ENCODE results near the gene MESD. TPM values are rescaled to one million over a fixed set of nuclear protein-coding genes. Genes with fewer than 3 reads are reported as not detected.

The MESD gene
- total and polyA plus RNA-seq, 2 of the 4 experiments (the other 2 are of a cell fraction) = 10.0 to 14.0 TPM

GRCh38 chr15:81003097-81003350, 13.4 kb upstream of the MESD start:
- Histone ChIP-seq H3K9ac (ENCODE audit: low read depth, low read length) (no peak overlapping the region), H2AK5ac (ENCODE audit: low read depth, low read length) (no peak overlapping the region), H3K79me1 (ENCODE audit: low read depth in 1 of 2, low read length in 2 of 2) (peaks cover 33 to 58% of the 10 kb centered on the region in 2 experiments), H3K27ac (ENCODE audit: insufficient read depth, low read length) (no peak overlapping the region), H3K9me1 (ENCODE audit: insufficient read depth, low read length) (peaks cover 6% of the 10 kb centered on the region; the same call in 1 of the 2 replicates), H3K18ac (ENCODE audit: low read depth, low read length) (no peak overlapping the region), H3K27me3 (ENCODE audit: control insufficient read depth, insufficient read depth, low read length) (no peaks in the 10 kb centered on the region), H2BK5ac (ENCODE audit: low read depth, low read length, poor library complexity, severe bottlenecking) (no peak overlapping the region), H2BK15ac (ENCODE audit: low read depth, low read length) (no peak overlapping the region), H3K4ac (ENCODE audit: low read depth, low read length) (no peak overlapping the region), H3K14ac (replicated peaks; ENCODE audit: low read depth, low read length) (no peak overlapping the region), H4K5ac (ENCODE audit: low read depth, low read length) (no peak overlapping the region), H3K23ac (ENCODE audit: low read depth, low read length) (no peak overlapping the region), H3K4me3 (ENCODE audit: insufficient read depth, low read depth, low read length) (no peak overlapping the region), H2AK9ac (replicated peaks; ENCODE audit: low read depth, low read length, poor library complexity) (no peak overlapping the region), H2AFZ (replicated peaks; ENCODE audit: low read length, poor library complexity) (no peak overlapping the region), H4K20me1 (ENCODE audit: insufficient read depth, low read length) (peaks cover 40% of the 10 kb centered on the region), H2BK20ac (ENCODE audit: low read depth, low read length) (no peak overlapping the region), H3K9me3 (ENCODE audit: control insufficient read depth, insufficient read depth, low read length) (no peaks in the 10 kb centered on the region), H4K91ac (ENCODE audit: insufficient read depth, low read depth, low read length) (no peak overlapping the region), H3K36me3 (ENCODE audit: control insufficient read depth, insufficient read depth, low read length) (peaks cover 14% of the 10 kb centered on the region), H3K56ac (ENCODE audit: extremely low read depth, insufficient read depth, low read length) (no peak overlapping the region), H3K4me2 (ENCODE audit: low read depth, low read length) (no peak overlapping the region), H2BK120ac (ENCODE audit: low read depth, low read length) (no peak overlapping the region), H3K4me1 (ENCODE audit: control insufficient read depth, insufficient read depth, low read length) (peaks cover 13% of the 10 kb centered on the region), H4K8ac (ENCODE audit: low read depth in 2 of 2, low read length in 2 of 2) (no peak overlapping the region)
- BruUV-seq (replicated peaks) = no TSS peak
- dilution Hi-C loops (cut with HindIII; ENCODE audit: low sequenced_read_pairs, unreplicated experiment) = no loop called here
- intact Hi-C loops (cut with micrococcal nuclease) = loop anchor here (5.0 kb wide), 1 partner anchor 94 kb away; no protein-coding TSS in a partner anchor
- ATAC-seq (ENCODE audit: low read depth) (no peak), DNase-seq (no peak)
- in situ Hi-C loops (cut with MboI; ENCODE audit: low sequenced_read_pairs) = no loop called here
- WGBS, 2 experiments (ENCODE audit: extremely low coverage in 2 of 2, insufficient read length in 1 of 2) = 98% methylated on average over 14 of the region's 19 CpGs; no CpG with 5 or more reads in 1 of the 2 experiments
- CTCF ChIA-PET = interaction anchor here (0.6 kb wide), 1 partner anchor 153 kb away, joined by 4 read pairs; no protein-coding TSS in a partner anchor
- POLR2A ChIA-PET (ENCODE audit: unreplicated experiment) = no interaction called here
- TF ChIP-seq RAD21 (IDR thresholded peaks at IDR 0.05; ENCODE audit: low read length) = no peak
- TF ChIP-seq ELK1 (IDR thresholded peaks at IDR 0.05; ENCODE audit: borderline replicate concordance, low read depth, low read length) = no peak
- no peak for TF ChIP-seq RFX5 (IDR thresholded peaks at IDR 0.05; ENCODE audit: low read depth, low read length)
- TF ChIP-seq MAFK (IDR thresholded peaks at IDR 0.05; ENCODE audit: low read depth, low read length) = no peak
- TF ChIP-seq POLR2A (IDR thresholded peaks at IDR 0.05; ENCODE audit: low read depth, low read length) = no peak

All from IMR-90 (cell line).